Measurements from ENCODE around the gene ARHGAP6.

- TF ChIP-seq CTCF (IDR thresholded peaks at IDR 0.05; ENCODE audit: low read length): no peak
- no peak for TF ChIP-seq EZH2phosphoT487 (IDR thresholded peaks at IDR 0.05; ENCODE audit: low read length)
- TF ChIP-seq EZH2 (optimal IDR thresholded peaks at IDR 0.05; ENCODE audit: low read depth, low read length): no peak
Observed at GRCh38 chrX:11564546-11564945, 101.2 kb downstream of the ARHGAP6 start.
